ENCODE results near the gene CLN5. TPM values are rescaled to one million over a fixed set of nuclear protein-coding genes. Genes with fewer than 3 reads are reported as not detected.

The CLN5 gene
- total RNA-seq, 1 donor = 40.0 TPM

GRCh38 chr13:77028202-77028601 is 36.3 kb downstream of the CLN5 start:
- peak overlapping the region; percentile 89 for H3K4me3 ChIP-seq (ENCODE audit: low read depth, low read length)
- DNase-seq (ENCODE audit: low read depth) = peak; percentile 42
- no peak for TF ChIP-seq CTCF (IDR thresholded peaks at IDR 0.05; ENCODE audit: insufficient read depth, low read length)

DNA sequence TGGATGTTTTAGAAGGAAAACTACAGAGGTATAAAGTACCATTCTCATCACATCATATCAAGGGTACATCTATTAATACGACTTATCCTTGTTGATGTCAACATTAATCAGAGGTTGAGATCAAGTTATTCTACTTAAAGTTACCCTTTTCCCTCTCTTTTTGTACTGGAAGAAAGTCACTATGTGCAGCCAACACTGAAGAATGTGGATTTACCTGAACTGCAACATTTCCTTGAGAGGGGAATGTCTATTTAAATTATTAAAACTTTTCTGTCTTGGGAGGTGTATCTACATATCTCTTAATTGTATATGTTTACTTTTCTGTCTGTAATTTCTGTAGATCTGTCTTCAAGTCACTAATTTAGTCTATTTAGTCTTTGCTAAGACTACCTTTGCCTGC is 37.6 kb downstream of the CLN5 start:
- H3K4me3 ChIP-seq (ENCODE audit: low read depth, low read length) = no peak overlapping the region
- no peak for DNase-seq (ENCODE audit: low read depth)
- no peak for TF ChIP-seq CTCF (IDR thresholded peaks at IDR 0.05; ENCODE audit: insufficient read depth, low read length)

DNA sequence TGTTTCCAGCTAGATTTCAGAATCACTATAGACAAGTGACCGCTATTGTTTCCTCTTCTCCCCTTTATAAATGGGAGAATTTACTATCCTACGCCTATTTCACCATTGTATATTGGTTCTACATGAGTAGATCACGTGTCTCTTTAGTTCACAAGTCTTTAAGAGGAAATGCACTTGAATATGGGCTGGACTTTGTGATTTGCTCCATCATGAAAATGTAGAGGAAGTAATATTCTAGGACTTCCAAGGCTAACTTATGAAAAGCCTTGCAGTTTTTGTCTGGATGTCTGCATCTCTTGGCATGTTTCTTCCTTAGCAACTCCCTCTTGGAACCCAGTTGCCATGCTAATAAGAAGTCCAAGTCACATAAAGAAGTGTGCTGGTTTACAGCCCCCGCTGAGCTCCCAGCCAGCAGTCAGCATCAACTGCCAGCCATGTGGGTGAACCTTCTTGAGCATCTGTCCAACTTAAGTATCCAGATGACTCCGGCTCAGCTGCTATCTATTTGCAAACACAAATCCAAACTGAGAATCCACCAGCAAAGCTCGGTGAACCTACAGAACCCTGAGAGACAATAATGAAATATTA is 39.9 kb downstream of the CLN5 start:
- no peak overlapping the region for H3K4me3 ChIP-seq (ENCODE audit: low read depth, low read length)
- no peak for DNase-seq (ENCODE audit: low read depth)
- no peak for TF ChIP-seq CTCF (IDR thresholded peaks at IDR 0.05; ENCODE audit: insufficient read depth, low read length)

GRCh38 chr13:77033717-77034302 is 41.9 kb downstream of the CLN5 start:
- no peak overlapping the region for H3K4me3 ChIP-seq (ENCODE audit: low read depth, low read length)
- DNase-seq (ENCODE audit: low read depth) = peak; percentile 16

DNA sequence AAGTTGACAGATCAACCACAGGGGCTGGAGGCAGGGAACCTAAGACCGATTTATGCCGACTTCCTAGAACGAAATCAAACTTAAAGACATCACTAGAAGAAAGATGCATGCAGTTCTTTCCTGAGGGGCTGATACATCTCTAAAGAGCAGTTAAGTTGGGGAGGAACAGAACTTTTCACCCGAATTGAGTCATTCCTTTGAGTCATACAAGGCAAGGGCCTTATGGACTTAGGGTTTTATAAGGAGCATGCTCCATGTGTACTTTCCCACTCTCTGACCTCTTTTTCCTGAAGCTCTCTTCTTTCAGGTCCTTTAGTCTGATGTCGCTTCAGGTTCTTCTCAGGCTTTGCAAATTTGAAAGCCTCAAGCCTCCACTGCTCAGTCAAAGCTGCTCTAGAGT is 43.0 kb downstream of the CLN5 start:
- peak; percentile 47 for DNase-seq (ENCODE audit: low read depth)
- H3K4me3 ChIP-seq (ENCODE audit: low read depth, low read length) = no peak overlapping the region
- TF ChIP-seq CTCF (IDR thresholded peaks at IDR 0.05; ENCODE audit: insufficient read depth, low read length) = no peak

More at GRCh38 chr13:77033717-77034302, 41.9 kb downstream of the CLN5 start:
- TF ChIP-seq CTCF (IDR thresholded peaks at IDR 0.05; ENCODE audit: insufficient read depth, low read length) = no peak

- no peak overlapping the region for H3K4me3 ChIP-seq (ENCODE audit: low read depth, low read length)
- no peak for DNase-seq (ENCODE audit: low read depth)
- TF ChIP-seq CTCF (IDR thresholded peaks at IDR 0.05; ENCODE audit: insufficient read depth, low read length) = no peak
These were observed 44.4 kb downstream of the CLN5 start for GRCh38 chr13:77036279-77036678.

Measured in fibroblast of the aortic adventitia (primary cell).